HepG2 (cell line): ENCODE measurements around the gene KLF3. TPM values are rescaled to one million over a fixed set of nuclear protein-coding genes. Genes with fewer than 3 reads are reported as not detected.

Source experiments
- CENPX ChIP-seq: sonication (generic); formaldehyde crosslinking; IDR thresholded peaks from 2 replicates; pipeline ENCODE4 v1.9.0; 2021; ENCODE audit warnings: mild to moderate bottlenecking, missing genetic modification reagents, moderate library complexity
- CREM ChIP-seq, 2 experiments: sonication (generic) in 1 of 2; formaldehyde crosslinking in 1 of 2; IDR thresholded peaks; 2 replicates each; pipeline versions ENCODE4 v1.4.0 to v1.6.1; 2016 to 2020; ENCODE audit warnings: antibody characterized with exemption in 1 of 2, mild to moderate bottlenecking in 1 of 2, missing genetic modification reagents in 1 of 2
- HIVEP1 ChIP-seq: sonication (generic); formaldehyde crosslinking; IDR thresholded peaks from 2 replicates; pipeline ENCODE4 v1.4.0; 2020; ENCODE audit warnings: mild to moderate bottlenecking, missing genetic modification reagents
- IRF1 ChIP-seq: sonication (generic); formaldehyde crosslinking; IDR thresholded peaks from 2 replicates; pipeline ENCODE4 v1.4.0; 2020; ENCODE audit warnings: low read depth, mild to moderate bottlenecking, missing genetic modification reagents
- ISL2 ChIP-seq: sonication (generic); formaldehyde crosslinking; IDR thresholded peaks from 2 replicates; pipeline ENCODE4 v1.5.0; 2020; ENCODE audit warnings: missing genetic modification reagents
- PAX8 ChIP-seq: sonication (generic); formaldehyde crosslinking; IDR thresholded peaks from 2 replicates; pipeline ENCODE4 v1.8.0; 2022; ENCODE audit warnings: mild to moderate bottlenecking, missing genetic modification reagents, borderline replicate concordance
- RFX5 ChIP-seq: IDR thresholded peaks from 2 replicates; pipeline ENCODE4 v1.6.1; 2011; ENCODE audit warnings: low read depth, low read length, improper control_type of control experiment
- SAP130 ChIP-seq: IDR thresholded peaks from 2 replicates; pipeline ENCODE4 v1.6.1; 2016; ENCODE audit warnings: low read depth
- ZEB1 ChIP-seq: IDR thresholded peaks from 2 replicates; pipeline ENCODE4 v1.6.1; 2012; ENCODE audit warnings: mild to moderate bottlenecking, low read depth, inconsistent platforms; ENCODE audit not compliant: insufficient replicate concordance
- ZNF142 ChIP-seq: sonication (generic); formaldehyde crosslinking; IDR thresholded peaks from 2 replicates; pipeline ENCODE4 v1.4.0; 2020; ENCODE audit warnings: missing genetic modification reagents
- ZNF407 ChIP-seq: sonication (generic); formaldehyde crosslinking; IDR thresholded peaks from one replicate; pipeline ENCODE4 v1.5.1; 2020; ENCODE audit warnings: mild to moderate bottlenecking, missing genetic modification reagents; ENCODE audit errors: not compliant biosample characterization
- ZNF577 ChIP-seq: sonication (generic); formaldehyde crosslinking; IDR thresholded peaks from 2 replicates; pipeline ENCODE4 v1.4.0; 2020; ENCODE audit warnings: mild to moderate bottlenecking, low read depth, missing genetic modification reagents, borderline replicate concordance
- ZNF784 ChIP-seq: sonication (generic); formaldehyde crosslinking; IDR thresholded peaks from 2 replicates; pipeline ENCODE4 v1.5.1; 2020; ENCODE audit warnings: missing genetic modification reagents, mild to moderate bottlenecking, borderline replicate concordance
- polyA plus RNA-seq, 8 experiments: library from polyadenylated mRNA; depleted of rRNA in 3 of 8; stranded (reverse) in 7 of 8; unstranded in 1 of 8; fragments of >200 nt; fragmentation: Illumina TruSeq in 4 of 8; extraction: Trizol in 4 of 8; gene quantifications; 2 replicates each; pipeline versions ENCODE4 v1.2.1 to v1.2.3, GENCODE V29; 2011 to 2016; ENCODE audit warnings: low read depth in 4 of 8, missing spikeins in 1 of 8, mixed read lengths in 1 of 8; ENCODE audit not compliant: insufficient read depth in 1 of 8
- total RNA-seq, 5 experiments: library from RNA; depleted of rRNA; stranded (reverse); fragments of >200 nt; fragmentation: Illumina TruSeq; extraction: Trizol; gene quantifications; 2 replicates each; pipeline ENCODE4 v1.2.3, GENCODE V29; 2016; ENCODE audit warnings: low read depth in 1 of 5

Gene KLF3
- total and polyA plus RNA-seq, 2 of the 13 experiments (the other 11 are each of a cell fraction or from before 2014, with no cell fraction given), result 29.1 to 37.8 TPM

GRCh38 chr4:38621028-38621684 lies 42.8 kb upstream of the KLF3 start (continued):
- TF ChIP-seq ZNF407 (CRISPR knock-in tag), result no peak
- TF ChIP-seq ZNF142 (CRISPR knock-in tag), result no peak
- TF ChIP-seq CREM (IDR thresholded peaks at IDR 0.05), result peak; percentile 32; the same call in 1 of the 2 replicates
- TF ChIP-seq CREM (CRISPR knock-in tag; IDR thresholded peaks at IDR 0.05), result no peak
- 0 out of 2 replicates have a peak, but pooled peaks have one; percentile 18 for TF ChIP-seq ISL2 (CRISPR knock-in tag)
- TF ChIP-seq CENPX (CRISPR knock-in tag), result no peak
- no peak for TF ChIP-seq RFX5
- peak; percentile 25; the same call in 1 of the 2 replicates for TF ChIP-seq SAP130
- no peak for TF ChIP-seq PAX8 (CRISPR knock-in tag)
- no peak for TF ChIP-seq IRF1 (CRISPR knock-in tag)
- no peak for TF ChIP-seq ZEB1
- TF ChIP-seq ZNF784 (CRISPR knock-in tag), result no peak
- TF ChIP-seq HIVEP1 (CRISPR knock-in tag), result no peak
- no peak for TF ChIP-seq ZNF577 (CRISPR knock-in tag)
